Putamen (tissue), 1 donor: ENCODE results near the gene TRIM64.
"Not testable (repeated sequence)": the region's sequence is repeated elsewhere in the genome, so short reads cannot be mapped to it uniquely, and the experiment has no call there.

ENCODE experiments used
- DNase-seq: peaks from one replicate; pipeline ENCODE4 v3.0.0-alpha.2; 2016; ENCODE audit warnings: low spot score

Gene TRIM64

DNA sequence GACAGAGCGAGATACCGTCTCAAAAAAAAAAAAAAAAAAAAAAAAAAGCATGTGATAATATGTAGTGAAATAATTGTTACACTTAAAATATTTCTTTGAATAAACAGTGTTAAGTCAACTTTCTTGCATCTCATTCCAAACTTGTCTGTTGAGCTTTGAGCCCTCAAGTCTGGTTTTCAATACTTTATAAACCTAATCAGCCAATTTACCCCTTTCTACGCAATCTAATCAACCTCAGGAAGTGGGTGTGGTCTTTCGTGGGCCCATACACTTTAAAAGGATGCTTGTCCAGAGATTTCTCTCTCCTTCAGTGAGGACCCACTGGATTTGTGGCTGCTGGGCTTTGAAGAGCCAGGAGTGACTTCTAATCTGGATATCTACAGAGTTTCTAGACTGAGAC lies at the start of gene TRIM64:
TRIM64 (plus strand) TSS at position 301 of the 400 bp plus-strand sequence. CDS start 2,467 bp downstream, outside the sequence.
- DNase-seq = not testable (repeated sequence)

- no peak for DNase-seq
Observed at GRCh38 chr11:89922195-89922660, 43.6 kb upstream of the TRIM64 start, which contains the start of gene TRIM49D1. TSS of gene TRIM49D1 (minus strand) at chr11:89922245. CDS start at chr11:89917710, 4,535 bp downstream.

DNA sequence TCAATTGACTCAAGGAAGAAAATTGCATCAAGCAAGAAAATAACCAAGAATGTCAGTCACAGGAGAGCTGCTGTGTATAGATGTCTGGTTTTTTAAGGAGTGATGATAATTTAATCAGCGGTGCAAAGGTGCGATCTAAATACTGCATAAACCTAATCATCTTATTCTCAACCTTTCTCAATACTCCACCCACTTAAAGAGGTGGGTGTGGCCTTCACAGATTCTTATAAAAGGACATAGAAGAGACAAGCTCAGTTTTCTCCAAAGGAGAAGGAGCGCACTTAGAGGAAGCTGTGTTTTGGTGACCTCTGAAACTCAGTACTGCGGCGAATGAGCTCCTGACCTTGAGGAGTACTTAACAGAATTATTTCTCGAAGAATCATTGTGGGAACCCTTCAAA lies 42.1 kb upstream of the TRIM64 start, which contains the start of gene TRIM49D2:
TRIM49D2 (plus strand) TSS at position 301 of the 400 bp plus-strand sequence. CDS start 2,698 bp downstream, outside the sequence.
- DNase-seq = not testable (repeated sequence)

DNA sequence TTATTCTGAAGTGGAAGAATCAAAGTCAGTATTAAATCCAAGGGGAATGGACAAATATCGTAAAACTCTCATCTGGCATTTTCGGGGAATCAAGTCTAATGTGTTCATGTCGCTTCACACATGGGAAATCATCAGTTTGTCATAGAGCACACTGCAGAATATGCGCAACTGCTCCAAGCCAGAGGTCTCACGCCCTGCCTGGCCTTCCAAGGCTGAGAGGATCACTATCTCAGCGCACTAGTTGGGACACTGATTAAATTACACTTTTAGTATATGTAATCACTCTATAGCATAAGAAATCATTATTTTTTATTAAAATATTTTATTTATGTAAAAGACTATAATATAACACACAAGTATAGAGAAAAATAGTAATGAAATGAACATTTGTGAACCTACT lies 5.0 kb upstream of the TRIM64 start:
- DNase-seq = not testable (repeated sequence)
